Dedifferentiated amniotic fluid mesenchymal stem cell (primary cell): ENCODE data around the gene ECD.
A peak's percentile ranks its signal among the peaks of the same experiment; 100 is the strongest.

Source experiments
- DNase-seq: peaks from one replicate; pipeline ENCODE4 v3.0.0-alpha.2; 2016; ENCODE audit errors: extremely low spot score

The ECD gene

DNA sequence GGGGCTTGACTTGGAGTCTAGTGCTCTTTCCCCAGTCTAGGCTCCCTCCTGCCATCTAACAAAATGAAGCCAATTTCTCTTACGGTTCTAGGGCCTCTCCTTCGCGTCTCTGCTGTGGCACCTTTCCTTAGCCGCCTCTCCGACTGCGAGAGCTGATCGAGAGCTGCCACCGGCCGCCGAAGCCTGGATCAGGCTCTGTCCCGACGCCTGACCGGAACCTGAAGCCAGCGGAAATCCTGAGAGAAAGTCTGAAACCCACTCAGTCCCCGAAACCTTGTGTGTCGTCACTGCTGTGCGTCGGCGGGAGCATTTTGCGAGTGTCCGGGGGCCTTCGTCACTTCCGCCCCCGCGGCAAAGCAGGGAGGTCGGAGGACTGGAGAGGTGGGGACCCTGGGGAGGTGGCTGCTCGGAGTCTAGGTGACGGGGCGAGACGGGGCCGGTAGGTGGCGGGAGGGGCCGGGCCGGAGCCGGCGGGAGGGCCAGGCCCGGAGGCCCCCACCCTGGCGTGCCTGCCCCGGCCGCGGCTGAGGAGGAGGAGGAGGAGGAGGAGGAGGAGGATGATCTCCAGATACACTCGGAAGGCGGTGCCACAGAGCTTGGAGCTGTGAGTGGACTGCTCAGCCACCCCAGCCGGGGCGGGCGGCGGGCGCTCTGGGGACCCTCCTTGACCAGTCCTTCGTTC lies at the start of gene ECD, which contains the start of gene FAM149B1:
ECD (minus strand) TSS at position 226 of the 682 bp plus-strand sequence. CDS start 4,071 bp downstream, outside the sequence.
FAM149B1 (plus strand) TSS at position 337 of the 682 bp plus-strand sequence; CDS start at position 558, 221 bp downstream.
- peak; percentile 98 for DNase-seq

DNA sequence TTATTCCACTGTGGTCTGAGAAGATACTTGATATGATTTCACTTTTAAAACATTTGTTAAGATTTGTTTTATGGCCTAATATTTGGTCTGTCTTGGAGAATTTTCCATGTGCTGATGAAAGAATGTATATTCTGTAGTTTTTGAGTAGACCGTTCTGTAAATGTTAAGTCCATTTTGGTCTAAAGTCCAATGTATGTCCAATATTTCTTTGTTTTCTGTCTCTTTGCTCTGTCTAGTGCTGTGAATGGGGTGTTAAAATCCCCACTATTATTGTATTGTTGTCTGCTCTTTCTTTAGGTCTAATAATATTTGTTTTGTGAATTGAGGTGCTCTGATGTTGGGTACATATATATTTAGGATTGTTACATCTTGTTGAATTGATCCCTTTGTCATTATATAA lies 47.9 kb upstream of the ECD start:
- DNase-seq: no peak

DNA sequence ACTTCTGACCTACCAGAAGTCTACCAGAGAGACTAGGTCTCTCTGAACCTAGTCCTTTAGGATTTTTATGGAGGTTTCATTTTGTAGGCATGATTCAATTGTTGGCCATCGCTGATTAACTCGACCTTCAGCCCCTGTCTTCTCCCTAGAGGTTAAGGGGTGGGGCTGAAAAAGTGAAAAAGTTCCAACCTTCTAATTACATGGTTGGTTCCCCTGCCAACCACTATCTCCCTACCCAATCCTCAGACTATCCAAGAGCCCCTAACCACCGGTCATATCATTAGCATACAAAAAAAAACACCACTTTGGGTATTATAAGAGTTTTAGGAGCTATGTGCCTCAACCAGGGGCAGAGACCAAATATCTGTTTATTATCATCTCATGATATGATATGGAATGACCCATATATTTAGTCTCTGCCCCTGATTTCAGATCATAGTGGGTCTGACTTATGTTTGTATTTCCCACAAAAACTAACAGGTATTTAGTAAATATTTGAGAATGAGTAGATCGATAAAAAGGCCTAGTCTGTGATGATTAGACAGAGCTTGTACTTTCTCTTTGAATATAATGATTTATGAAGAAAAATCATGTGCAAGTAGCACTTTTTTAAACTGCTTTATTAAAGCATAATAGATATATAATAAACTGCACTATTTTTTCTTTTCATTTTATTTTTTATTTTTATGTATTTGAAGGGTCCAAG lies 43.5 kb upstream of the ECD start:
- no peak for DNase-seq

DNA sequence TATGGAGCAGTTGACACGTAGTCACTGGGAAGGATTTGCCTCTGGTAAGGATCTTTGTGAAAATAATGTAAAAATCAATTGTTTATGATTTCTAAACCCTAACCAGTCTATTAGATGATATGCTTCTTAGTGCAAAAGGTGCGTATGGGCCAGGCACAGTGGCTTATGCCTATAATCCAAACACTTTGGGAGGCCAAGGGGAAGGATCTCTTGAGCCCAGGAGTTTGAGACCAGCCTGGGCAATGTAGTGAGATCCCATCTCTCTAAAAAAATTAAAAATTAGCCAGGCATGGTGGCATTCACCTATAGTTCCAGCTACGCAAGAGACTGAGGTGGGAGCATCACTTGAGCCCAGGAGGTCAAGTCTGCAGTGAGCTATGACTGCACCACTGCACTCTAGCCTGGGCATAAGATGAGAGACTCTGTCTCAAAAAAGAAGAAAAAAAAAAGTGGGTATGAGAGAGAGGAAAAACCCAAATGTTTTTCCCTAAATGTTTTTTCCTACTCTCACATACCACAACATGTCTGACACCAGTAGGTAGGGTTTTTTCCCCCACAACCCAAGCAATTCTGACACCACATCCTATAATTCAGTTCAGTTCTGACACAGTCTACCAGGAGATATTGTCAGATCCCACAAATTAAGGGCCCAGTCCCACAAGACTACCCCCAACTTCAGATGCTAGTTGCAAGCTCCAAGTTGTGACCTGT lies 42.7 kb upstream of the ECD start:
- no peak for DNase-seq

- DNase-seq: peak; percentile 42
Observed at GRCh38 chr10:73209705-73210104, 41.9 kb upstream of the ECD start.

- DNase-seq: no peak
Observed at GRCh38 chr10:73207883-73208282, 40.1 kb upstream of the ECD start.

GRCh38 chr10:73206385-73206784 lies 38.6 kb upstream of the ECD start:
- no peak for DNase-seq

DNA sequence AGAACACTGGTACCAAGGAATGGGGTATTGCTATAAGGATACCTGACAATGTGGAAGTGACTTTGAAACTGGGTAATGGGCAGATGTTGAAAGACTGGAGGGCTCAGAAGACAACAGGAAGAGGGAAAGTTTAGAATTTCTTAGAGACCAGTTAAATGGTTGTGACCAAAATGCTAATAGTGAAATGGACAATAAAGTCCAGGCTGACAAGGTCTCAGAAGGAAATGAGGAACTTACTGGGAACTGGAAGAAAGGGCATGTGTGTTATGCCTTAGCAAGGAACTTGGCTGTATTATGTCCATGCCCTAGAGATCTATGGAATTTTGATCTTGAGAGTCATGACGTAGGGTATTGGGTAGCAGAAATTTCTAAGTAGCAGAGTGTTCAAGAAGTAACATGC lies 38.1 kb upstream of the ECD start:
- DNase-seq: no peak

GRCh38 chr10:73205081-73205480 lies 37.3 kb upstream of the ECD start:
- DNase-seq: no peak

DNA sequence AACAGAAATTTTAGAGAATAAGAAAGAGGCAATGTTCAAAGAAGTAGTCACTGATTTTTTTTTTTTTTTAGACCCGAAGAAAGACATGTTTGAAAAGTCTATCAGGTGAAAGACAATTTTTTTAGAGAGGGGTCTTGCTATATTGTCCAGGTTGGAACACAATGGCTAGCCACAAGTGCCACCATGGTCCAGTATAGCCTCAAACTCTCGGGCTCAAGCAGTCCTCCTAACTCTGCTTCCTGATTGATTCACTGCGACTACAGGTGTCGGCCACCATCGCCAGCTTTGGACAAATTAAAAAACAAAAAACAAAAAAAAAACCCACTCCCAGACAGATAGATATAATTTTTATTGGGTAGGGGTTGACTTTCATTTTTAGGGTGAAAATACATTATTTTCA lies 22.4 kb upstream of the ECD start:
- no peak for DNase-seq

DNA sequence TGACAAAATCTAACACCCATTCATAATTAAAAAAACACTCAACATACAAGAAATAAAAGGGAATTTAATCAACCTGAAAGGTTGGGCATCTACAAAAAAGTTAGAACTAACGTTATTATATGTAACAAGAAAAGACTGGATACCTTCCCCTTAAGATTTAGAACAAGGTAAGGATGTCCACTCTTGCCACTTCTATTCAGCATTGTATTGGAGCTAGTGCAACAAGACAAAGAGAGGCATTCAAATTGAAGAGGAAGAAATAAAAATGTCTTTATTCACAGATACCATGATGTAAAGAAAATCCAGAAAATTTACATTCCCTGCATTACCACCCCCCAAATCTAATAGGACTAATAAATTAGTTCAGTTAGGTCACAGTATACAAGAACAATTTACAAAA lies 18.5 kb upstream of the ECD start:
- no peak for DNase-seq

- no peak for DNase-seq
Observed at GRCh38 chr10:73183667-73184281, 16.0 kb upstream of the ECD start.

DNA sequence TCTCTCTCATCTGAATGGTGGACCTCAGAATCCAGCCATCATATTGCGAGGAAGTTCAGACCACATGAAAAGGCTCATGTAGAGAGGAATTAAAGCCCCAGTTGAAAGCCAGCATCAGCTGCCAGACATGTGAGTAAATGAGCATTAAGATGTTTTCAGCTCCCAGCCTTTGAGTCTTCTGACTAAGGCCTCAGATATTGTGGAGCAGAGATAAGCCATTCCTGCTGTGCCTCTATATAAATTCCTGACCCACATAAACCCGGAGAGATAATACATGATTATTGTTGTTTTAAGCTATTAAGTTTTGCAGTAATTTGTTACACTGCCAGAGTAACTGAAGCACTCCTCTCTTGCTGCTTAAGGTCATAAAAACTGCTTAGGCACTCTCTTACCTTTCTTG lies 14.8 kb upstream of the ECD start:
- DNase-seq: no peak

GRCh38 chr10:73174148-73174925 lies 6.5 kb upstream of the ECD start:
- no peak for DNase-seq

DNA sequence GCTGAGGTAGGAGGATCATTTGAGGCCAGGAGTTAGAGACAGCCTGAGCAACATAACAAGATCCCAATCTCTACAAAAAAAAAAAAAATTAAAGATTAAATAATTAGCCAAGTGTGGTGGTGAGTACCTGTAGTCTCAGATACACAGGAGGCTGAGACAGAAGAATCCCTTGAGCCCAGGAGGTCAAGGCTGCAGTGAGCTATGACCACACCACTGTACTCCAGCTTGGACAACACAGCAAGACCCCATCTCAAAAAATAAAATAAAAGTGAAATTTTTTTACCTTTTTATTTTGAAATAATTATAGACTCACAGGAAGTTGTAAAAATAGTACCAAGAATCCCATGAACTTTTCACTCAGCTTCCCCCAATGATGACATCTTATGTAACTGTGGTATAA lies 5.1 kb upstream of the ECD start:
- no peak for DNase-seq

DNA sequence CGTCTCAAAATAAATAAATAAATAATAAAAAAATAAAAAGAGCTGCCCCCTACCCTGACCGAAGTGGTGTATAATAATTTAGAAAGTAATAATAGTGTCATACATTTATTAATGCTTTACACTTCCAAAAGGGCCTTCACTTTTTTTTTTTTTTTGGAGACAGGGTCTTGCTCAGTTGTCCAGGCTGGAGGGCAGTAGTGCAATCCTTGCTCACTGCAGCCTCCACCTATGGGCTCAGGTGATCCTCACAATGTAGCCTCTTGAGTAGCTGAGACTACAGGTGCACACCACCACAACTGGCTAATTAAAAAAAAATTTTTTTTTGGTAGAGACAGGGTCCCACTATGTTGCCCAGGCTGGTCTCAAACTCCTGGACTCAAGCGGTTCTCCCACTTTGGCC lies 1.5 kb upstream of the ECD start:
- DNase-seq: no peak

DNA sequence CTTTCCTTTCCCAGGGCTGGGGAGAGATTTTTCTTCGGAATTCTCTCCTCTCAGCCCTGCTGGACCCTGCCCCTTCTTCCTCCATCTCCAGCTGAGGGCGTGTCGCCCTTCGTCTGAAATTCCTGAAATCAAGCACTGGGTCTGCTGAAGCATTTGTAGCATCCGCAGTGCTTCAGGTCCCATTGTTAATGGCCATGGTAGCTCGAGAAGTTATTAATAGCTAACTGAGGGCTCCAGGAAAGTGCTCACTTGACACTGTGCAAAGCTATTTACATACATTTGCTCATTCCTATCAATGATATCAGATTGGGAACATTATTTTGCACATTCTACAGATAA lies 626 bp upstream of the ECD start:
- DNase-seq: no peak

DNA sequence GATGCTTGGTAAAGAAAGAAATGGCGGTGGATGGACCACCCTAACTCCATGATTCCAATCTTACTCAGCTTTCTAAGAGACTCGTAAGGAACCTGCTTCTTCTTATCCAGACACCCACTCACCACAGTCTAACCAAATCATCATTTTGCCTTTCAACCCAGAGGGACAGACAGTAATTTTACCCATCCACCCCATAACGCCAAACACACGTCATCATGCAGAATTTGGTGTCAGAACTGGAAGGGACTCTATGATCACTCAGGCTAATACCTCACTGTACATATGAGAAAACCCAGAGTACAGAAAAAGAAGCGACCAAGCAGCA lies 388 bp downstream of the ECD start:
- DNase-seq: no peak

DNA sequence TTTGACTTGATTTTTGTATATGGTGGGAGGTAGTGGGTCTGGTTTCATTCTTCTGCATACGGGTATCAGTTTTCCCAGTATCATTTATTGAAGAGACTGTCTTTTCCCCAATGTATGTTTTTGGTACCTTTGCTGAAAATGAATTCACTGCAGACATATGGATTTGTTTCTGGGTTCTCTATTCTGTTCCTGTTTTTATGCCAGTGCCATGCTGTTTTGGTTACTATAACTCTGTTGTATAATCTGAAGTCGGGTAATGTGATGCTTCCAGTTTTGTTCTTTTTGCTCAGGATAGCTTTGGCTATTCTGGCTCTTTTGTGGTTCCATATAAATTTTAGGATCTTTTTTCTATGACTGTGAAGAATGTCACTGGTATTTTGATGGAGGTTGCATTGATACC lies 836 bp downstream of the ECD start:
- DNase-seq: no peak

DNA sequence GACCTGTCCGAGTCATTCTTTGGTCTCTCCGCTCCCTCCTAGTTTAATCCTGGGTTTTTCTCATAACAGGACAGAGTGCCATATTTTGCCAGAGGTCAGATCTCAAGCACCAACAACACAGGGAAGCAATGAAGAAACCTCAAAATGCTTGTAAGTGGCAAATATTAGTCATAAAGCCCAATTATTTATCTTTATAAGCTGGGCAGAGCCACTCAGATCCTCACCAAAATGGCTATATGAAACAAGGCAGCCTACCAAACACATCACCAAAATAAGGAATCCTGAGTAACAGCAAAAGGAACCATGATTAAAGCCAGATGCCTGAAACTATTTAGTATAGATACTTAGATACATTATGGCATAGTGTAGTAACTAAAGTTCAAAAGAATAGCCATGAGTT lies 4.7 kb downstream of the ECD start:
- no peak for DNase-seq

GRCh38 chr10:73161662-73162061 lies 6.1 kb downstream of the ECD start:
- no peak for DNase-seq

- DNase-seq: no peak
Observed at GRCh38 chr10:73161079-73161478, 6.7 kb downstream of the ECD start.
